GM04504 (cell line): ENCODE data around the gene KIF6.

ENCODE experiments used
- DNase-seq: peaks from one replicate; pipeline ENCODE4 v3.0.0-alpha.2; 2012; ENCODE audit warnings: low read depth

Gene KIF6

GRCh38 chr6:39381550-39382140 is 343.6 kb downstream of the KIF6 start:
- no peak for DNase-seq

- DNase-seq, result no peak
These were observed 344.2 kb downstream of the KIF6 start for GRCh38 chr6:39380837-39381549.

GRCh38 chr6:39378960-39379425 is 346.2 kb downstream of the KIF6 start:
- DNase-seq, result no peak

- DNase-seq, result no peak
These were observed 346.8 kb downstream of the KIF6 start for GRCh38 chr6:39378175-39378959.

- DNase-seq, result peak; percentile 68
These were observed 347.7 kb downstream of the KIF6 start for GRCh38 chr6:39377539-39377950.

- DNase-seq, result no peak
These were observed 349.8 kb downstream of the KIF6 start for GRCh38 chr6:39375405-39375804.

- DNase-seq, result no peak
These were observed 354.8 kb downstream of the KIF6 start for GRCh38 chr6:39370390-39370789.

- no peak for DNase-seq
These were observed 355.2 kb downstream of the KIF6 start for GRCh38 chr6:39369987-39370386.

GRCh38 chr6:39367700-39368099 is 357.5 kb downstream of the KIF6 start:
- DNase-seq, result no peak

GRCh38 chr6:39366931-39367618 is 358.1 kb downstream of the KIF6 start:
- no peak for DNase-seq

- peak; percentile 39 for DNase-seq
These were observed 359.7 kb downstream of the KIF6 start for GRCh38 chr6:39365281-39366074.

GRCh38 chr6:39363280-39363679 is 361.9 kb downstream of the KIF6 start:
- DNase-seq, result no peak

- peak; percentile 13 for DNase-seq
These were observed 362.7 kb downstream of the KIF6 start for GRCh38 chr6:39362487-39362865.

GRCh38 chr6:39361657-39362486 is 363.3 kb downstream of the KIF6 start:
- DNase-seq, result peak; percentile 23

GRCh38 chr6:39360378-39360777 is 364.8 kb downstream of the KIF6 start:
- DNase-seq, result no peak

- DNase-seq, result no peak
These were observed 367.1 kb downstream of the KIF6 start for GRCh38 chr6:39357998-39358686.

GRCh38 chr6:39353698-39354315 is 371.4 kb downstream of the KIF6 start:
- DNase-seq, result no peak

- DNase-seq, result no peak
These were observed 374.3 kb downstream of the KIF6 start for GRCh38 chr6:39350723-39351505.

- no peak for DNase-seq
These were observed 376.5 kb downstream of the KIF6 start for GRCh38 chr6:39348740-39349139.
